AG04449 (cell line): ENCODE data around the gene FKBP5.
"Not testable (repeated sequence)": the region's sequence is repeated elsewhere in the genome, so short reads cannot be mapped to it uniquely, and the experiment has no call there.

Experiments
- CTCF ChIA-PET: fragments of 350-600 bp; formaldehyde crosslinking; extraction: SDS; loops from one replicate; lab custom pipeline; 2021; ENCODE audit warnings: antibody characterized with exemption; lab: Yijun Ruan, JAX
- POLR2A ChIA-PET: fragments of 400-600, 350-600 bp; formaldehyde crosslinking; extraction: SDS; loops from one replicate; lab custom pipeline; 2020; ENCODE audit warnings: antibody characterized with exemption, inconsistent platforms; lab: Yijun Ruan, JAX
- DNase-seq: peaks from one replicate; pipeline ENCODE4 v3.0.0-alpha.2; 2010; ENCODE audit warnings: low read depth, low spot score
- H3K4me3 ChIP-seq: 2 replicates; pipeline ENCODE4 v1.5.1; 2011; ENCODE audit warnings: low read depth, mild to moderate bottlenecking, control low read depth, low read length
- TF ChIP-seq, protein P1 (sequence below): IDR thresholded peaks from one replicate; pipeline ENCODE4 v1.5.1; 2011; ENCODE audit warnings: mild to moderate bottlenecking, moderate library complexity, low read length, control low read depth, inconsistent platforms; ENCODE audit not compliant: insufficient read depth; ENCODE audit errors: missing control alignments

The FKBP5 gene

DNA sequence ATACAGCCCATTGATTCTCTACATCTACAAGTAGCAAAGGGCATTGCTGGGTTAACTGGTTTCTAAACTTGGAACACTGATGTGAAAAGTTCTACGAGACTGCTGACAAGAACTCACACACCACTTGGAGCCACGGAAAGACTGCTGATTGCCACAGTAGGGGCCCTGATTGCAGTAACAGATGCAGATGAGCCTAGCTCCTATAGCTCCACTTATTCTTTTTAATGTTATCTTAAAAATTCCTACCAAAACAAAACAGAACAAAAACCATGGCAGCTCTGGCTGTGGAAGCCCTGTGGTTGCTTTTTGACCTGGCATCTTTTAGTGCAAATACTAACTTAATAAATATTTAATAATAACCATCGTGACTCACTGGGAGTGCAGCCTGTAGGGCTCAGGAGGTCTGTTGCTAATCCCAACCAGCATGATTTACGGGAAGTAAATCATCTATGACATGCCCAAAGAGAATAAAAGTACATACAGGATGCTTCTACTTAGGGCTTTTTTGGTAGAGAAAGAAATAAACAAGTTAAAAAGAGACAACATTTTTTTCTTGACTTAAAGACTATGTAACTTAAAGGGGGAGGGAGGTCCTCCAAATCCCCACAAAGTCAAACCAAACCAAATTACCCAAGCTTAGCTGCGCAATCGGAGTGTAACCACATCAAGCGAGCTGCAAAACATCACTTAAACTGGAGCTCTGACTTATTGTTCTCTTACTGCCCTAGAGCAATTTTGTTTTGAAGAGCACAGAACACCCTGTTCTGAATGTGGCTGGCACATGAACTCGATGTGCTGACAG is 87.2 kb downstream of the FKBP5 start:
- POLR2A ChIA-PET = no interaction called here
- CTCF ChIA-PET = interaction anchor here (0.8 to 3.7 kb wide), 10 partner anchors 14 to 137 kb away, joined by 3 to 36 read pairs (median 4); partner anchors contain the start of gene ARMC12

DNA sequence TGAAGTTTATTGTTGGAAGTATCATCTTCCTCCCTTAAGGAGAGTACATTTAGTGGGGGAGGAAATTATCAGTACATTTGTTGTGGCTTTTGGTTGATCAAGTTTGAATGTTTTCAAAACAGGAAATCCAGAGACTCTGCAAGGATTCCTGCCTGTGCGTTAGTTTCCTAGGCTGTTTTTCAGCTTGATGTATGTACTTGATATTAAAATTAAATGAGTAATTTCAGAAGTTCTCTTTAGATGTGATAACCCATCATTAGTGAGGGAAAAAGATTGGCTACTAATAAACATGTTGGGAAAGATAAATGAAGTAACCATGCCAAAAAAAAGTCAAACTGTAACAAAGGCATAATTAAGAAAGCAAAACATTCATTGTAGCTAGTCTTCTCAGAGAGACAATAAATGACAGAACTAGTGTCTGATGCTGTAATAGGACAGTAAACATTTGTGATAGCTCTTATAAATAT is 88.0 kb downstream of the FKBP5 start:
- TF ChIP-seq, protein P1, sequence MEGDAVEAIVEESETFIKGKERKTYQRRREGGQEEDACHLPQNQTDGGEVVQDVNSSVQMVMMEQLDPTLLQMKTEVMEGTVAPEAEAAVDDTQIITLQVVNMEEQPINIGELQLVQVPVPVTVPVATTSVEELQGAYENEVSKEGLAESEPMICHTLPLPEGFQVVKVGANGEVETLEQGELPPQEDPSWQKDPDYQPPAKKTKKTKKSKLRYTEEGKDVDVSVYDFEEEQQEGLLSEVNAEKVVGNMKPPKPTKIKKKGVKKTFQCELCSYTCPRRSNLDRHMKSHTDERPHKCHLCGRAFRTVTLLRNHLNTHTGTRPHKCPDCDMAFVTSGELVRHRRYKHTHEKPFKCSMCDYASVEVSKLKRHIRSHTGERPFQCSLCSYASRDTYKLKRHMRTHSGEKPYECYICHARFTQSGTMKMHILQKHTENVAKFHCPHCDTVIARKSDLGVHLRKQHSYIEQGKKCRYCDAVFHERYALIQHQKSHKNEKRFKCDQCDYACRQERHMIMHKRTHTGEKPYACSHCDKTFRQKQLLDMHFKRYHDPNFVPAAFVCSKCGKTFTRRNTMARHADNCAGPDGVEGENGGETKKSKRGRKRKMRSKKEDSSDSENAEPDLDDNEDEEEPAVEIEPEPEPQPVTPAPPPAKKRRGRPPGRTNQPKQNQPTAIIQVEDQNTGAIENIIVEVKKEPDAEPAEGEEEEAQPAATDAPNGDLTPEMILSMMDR = no peak
- no peak overlapping the region for H3K4me3 ChIP-seq
- ChIA-PET CTCF (interaction anchor here (0.7 to 3.7 kb wide), 5 partner anchors 17 to 258 kb away, joined by 3 to 36 read pairs (median 4); partner anchors contain the start of gene ARMC12), POLR2A (no interaction called here)
- DNase-seq = no peak

More for the DNA sequence above, 87.2 kb downstream of the FKBP5 start:
- TF ChIP-seq, protein P1 = no peak
- DNase-seq = no peak
- H3K4me3 ChIP-seq = peak overlapping the region; percentile 28

DNA sequence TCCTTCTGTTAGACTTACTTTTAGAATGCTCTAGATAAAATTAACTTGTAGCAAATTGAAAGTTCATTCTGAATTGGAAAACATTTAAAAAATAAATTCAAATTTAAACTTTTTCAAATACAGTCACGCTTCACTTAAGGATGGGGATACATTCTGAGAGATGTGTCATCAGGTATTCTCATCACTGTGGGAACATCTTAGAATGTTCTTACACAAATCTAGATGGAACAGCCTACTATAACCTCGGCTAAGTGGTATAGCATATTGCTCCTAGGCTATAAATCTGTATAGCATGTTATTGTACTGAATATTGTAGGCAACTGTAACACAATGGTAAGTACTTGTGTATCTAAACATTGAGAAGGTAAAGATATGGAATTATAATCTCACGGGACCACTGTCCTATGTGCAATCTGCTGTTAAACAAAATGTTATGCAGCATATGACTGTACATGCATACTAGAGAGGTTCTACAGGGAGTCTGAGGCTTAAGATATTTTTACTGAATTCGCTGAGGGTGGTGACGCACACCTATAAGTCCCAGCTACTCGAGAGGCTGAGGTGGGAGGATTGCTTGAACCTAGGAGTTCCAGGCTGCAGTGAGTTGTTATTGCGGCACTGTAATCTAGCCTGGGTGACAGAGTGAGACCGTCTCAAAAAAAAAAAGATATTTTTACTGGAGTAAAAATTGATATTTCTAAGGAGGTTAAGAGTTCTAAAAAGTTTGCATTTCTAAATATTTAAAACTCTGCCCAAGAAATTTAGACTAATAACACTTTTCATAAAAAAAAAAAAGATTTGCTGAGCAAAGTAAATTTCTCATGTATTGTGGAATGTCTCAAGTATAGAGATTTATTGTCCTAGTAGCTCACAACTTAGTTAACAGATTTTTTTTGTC is 88.7 kb downstream of the FKBP5 start:
- DNase-seq = no peak
- no peak overlapping the region for H3K4me3 ChIP-seq
- POLR2A ChIA-PET = no interaction called here
- TF ChIP-seq, protein P1 = no peak
- CTCF ChIA-PET = interaction anchor here (0.7 to 28.1 kb wide), 7 partner anchors 10 to 257 kb away, joined by 3 to 524 read pairs (median 5); partner anchors contain the start of gene ARMC12

DNA sequence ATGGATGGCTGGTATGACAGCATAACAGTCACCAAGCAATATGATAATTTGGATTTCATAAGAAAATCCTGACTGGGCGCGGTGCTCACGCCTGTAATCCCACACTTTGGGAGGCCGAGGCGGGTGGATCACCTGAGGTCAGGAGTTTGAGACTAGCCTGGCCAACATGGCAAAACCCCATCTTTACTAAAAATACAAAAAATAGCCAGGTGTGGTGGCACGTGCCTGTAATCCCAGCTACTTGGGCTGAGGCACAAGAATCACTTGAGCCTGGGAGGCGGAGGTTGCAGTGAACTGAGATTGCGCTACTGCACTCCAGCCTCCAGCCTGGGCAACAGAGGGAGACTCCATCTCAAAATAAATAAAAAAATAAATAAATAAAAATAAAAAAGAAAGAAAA is 90.1 kb downstream of the FKBP5 start:
- DNase-seq, H3K4me3 ChIP-seq, POLR2A ChIA-PET: not testable (repeated sequence)
- CTCF ChIA-PET = interaction anchor here (1.1 to 28.1 kb wide), 4 partner anchors 9 to 139 kb away, joined by 3 to 524 read pairs (median 6); partner anchors contain the start of gene ARMC12

DNA sequence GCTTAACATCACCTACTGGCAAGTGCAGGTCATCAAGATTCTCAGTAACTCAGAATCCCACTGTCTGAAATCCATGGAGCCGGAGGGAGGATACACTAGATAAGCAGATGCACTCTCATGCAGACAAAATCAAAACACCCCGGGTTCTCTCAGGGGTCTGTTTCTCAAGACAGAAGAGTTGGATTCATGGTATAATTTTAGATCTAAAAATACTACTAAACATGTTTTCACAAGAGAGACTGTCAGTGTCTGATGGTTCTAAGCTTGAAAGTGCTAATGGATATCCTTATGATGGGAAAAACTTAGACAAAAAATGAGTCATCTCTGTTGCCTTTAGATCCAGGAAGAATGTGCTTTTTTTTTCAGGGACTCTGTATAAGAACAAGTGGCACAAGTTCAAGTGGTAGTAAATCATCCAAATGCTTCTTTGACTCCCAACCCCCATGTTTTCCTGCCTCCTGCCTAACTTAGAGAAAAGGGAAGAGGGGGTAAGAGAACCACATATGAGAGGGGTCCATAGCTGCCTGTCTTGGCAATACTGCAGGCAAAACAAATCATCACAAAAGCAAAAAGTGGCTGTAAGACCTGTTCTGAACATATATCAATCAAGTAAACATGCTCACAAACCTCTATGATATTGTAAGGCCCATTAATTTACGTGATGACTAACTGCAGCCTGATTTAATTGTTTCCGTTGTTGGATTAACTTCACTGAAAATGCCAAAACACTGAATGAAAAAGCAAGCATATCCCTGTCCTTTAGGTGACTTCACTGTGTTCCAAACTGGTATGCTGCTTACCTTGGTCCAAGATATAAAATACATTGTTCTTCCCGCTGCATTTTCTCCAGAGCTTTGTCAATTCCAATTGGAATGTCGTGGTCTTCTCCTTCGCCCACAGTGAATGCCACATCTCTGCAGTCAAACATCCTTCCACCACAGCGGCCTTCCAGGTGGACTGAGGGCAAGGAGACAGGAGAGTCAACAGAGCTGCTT is 92.0 kb downstream of the FKBP5 start:
- CTCF ChIA-PET = interaction anchor here (0.8 to 28.1 kb wide), 7 partner anchors 10 to 141 kb away, joined by 3 to 524 read pairs (median 4); partner anchors contain the start of gene ARMC12
- DNase-seq = peak; percentile 81

More for the DNA sequence above, 92.0 kb downstream of the FKBP5 start:
- TF ChIP-seq, protein P1 = no peak
- no peak overlapping the region for H3K4me3 ChIP-seq
- POLR2A ChIA-PET = no interaction called here
